Esophagus squamous epithelium (tissue), 4 donors: ENCODE data around the gene CARHSP1.

Source experiments
- POLR2A ChIP-seq, 4 donors: fragments of 450-650 bp; IDR thresholded peaks; one replicate each; pipeline ENCODE4 v1.6.1; 2017; ENCODE audit warnings: antibody characterized with exemption in 4 of 4, mild to moderate bottlenecking in 4 of 4, moderate library complexity in 3 of 4
- TF ChIP-seq, protein P1 (sequence below), 6 experiments: fragments of 450-650 bp in 4 of 6; fragments of 200-600 bp in 2 of 6; sonication (generic) in 2 of 6; IDR thresholded peaks; one replicate each; pipeline ENCODE4 v1.5.1; 2016 to 2019; ENCODE audit warnings: antibody characterized with exemption in 6 of 6, mild to moderate bottlenecking in 4 of 6, moderate library complexity in 4 of 6

DNA sequence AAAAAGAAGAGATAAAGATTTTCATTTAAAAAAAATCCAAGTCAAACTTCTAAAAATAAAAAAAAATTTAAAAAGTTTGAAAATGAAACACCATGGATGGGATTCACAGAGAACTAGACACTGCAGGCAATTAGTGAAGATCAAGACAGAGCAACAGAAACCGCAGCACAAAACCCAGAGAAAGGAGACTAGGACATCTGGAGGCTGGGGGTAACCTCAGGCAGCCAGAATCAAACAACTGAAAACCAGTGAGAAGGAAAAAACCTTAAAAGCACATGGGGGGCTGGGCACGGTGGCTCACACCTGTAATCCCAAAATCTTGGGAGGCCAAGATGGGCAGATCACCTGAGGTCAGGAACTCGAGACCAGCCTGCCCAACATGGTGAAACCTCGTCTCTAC, 44.0 kb upstream of the CARHSP1 start:
- TF ChIP-seq POLR2A (IDR thresholded peaks at IDR 0.05): no peak
- TF ChIP-seq, protein P1, sequence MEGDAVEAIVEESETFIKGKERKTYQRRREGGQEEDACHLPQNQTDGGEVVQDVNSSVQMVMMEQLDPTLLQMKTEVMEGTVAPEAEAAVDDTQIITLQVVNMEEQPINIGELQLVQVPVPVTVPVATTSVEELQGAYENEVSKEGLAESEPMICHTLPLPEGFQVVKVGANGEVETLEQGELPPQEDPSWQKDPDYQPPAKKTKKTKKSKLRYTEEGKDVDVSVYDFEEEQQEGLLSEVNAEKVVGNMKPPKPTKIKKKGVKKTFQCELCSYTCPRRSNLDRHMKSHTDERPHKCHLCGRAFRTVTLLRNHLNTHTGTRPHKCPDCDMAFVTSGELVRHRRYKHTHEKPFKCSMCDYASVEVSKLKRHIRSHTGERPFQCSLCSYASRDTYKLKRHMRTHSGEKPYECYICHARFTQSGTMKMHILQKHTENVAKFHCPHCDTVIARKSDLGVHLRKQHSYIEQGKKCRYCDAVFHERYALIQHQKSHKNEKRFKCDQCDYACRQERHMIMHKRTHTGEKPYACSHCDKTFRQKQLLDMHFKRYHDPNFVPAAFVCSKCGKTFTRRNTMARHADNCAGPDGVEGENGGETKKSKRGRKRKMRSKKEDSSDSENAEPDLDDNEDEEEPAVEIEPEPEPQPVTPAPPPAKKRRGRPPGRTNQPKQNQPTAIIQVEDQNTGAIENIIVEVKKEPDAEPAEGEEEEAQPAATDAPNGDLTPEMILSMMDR (IDR thresholded peaks at IDR 0.05): no peak
